Hematopoietic multipotent progenitor cell treated with erythropoietin and hydrocortisone succinate and interleukin-3 and kit ligand, for 15 days (in vitro differentiated cells): ENCODE results near the gene LIM2.

Source experiments
- DNase-seq: peaks from one replicate; pipeline ENCODE4 v3.0.0-alpha.2; 2015; ENCODE audit warnings: low spot score

Gene LIM2

DNA sequence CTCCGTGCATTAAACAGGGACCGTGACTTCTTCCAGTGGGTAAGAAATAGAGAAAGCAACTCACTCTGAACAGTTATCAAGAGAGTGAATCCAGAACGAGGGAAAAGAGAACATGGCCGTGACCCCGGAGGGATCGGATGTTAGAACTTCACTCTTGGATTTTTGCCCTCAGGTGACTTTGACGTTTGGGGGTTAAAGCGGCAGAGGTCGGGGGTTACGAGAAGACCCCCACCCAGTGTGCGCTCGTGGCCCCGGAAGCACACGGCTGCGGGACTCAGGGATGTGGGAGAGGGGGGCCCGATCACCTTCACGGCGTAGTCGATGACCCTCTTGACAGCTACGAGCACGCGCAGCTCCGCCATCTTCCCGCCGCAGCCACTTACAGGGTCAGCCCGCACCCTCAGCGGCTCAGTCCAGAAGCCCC, 21.8 kb downstream of the LIM2 start, which contains the start of gene ETFB:
TSS of gene ETFB (minus strand) at position 424 of the 424 bp plus-strand sequence. CDS start at position 362, 62 bp downstream.
- peak; percentile 34 for DNase-seq

DNA sequence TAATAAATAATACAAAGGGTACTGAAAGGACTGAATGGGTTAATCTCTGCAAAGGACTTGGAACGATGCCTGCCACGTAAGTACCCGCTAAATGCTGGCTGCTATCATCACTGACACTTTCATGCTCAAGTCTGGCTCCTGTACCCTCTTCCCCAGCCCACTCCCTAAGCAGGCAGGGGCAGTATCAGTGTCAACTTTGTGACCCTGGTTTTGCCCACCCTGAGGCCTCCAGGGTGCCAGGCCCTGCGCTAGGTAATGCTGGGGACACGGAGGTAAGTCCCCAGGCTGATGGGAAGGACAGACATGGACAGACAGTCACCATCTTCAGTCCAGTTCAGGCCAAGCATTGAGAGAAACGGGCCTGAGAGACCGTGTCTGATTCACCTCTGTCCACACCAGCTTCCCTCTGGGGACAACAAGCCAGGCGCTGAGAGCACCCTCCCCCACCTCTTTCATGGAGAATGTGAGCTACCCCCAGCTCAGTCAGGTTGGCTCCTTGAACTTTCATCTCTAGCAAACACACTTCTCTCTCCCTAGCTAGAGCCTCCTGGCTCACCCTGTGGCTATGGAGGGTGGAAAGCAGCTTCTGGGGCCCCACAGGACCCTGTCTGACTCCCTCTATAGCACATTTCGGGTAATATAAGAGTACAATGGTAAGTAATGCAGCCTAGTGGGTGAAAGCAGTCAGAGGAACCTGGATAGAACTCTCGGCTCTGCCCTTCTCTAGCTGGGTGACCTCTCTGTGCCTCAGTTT, 22.4 kb downstream of the LIM2 start:
- DNase-seq, result peak; percentile 34

DNA sequence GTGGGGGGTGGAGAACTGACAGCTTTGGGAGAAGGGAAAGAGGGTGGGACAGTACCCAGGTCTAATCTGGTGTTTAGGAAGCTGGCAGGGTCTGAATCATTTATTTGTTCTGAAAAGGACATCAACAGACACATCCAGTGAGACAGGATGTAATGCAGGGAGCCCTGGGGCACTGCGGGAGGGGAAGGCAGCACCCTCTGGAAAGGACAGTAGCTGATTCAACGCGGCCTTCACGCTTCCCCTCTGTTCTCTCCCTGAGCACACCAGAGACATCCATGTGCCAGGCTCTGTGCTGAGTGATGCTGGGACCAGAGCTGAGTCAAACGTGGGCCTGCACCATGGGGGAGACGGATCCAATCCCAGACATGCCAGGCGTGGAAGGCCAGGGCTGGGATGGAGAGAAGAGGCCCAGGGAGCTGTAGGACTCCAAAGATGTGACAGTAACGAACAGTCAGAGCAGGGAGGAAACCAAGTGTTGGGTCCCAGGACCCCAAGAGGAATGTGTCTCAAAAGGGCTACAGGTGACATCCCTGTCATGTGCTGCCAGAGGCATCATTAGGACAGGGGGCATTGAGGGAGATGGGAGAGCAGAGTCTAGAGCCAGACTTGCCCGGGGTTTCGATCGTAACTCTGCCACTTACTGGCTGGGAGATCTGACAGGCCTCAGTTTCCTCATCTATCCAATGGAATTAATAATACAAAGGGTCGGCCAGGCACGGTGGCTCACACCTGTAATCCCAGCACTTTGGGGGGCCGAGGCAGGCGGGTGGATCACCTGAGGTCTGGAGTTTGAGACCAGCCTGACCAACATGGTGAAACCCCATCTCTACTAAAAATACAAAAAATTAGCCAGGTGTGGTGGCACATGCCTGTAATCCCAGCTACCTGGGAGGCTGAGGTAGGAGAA, 23.3 kb downstream of the LIM2 start:
- no peak for DNase-seq

DNA sequence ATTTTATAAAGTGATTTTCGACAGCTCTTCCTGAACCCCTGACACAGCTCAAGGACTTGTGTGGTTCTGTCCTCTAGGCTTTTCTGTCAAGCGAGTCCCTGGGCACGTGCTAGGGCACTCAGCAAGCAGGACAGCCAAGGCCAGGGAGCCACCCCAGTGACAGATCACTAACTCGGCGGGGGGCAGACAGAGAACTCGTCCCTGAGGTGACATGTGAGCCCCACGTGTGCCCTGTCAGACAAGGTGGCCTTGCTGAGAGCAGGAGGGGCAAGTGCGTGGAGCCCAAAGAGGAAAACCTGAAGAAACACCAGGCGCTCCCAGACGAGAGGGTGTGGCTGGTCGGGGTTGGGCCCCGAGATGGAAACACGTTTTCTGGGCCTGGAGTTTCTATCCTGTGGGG, 26.5 kb downstream of the LIM2 start:
- no peak for DNase-seq

DNA sequence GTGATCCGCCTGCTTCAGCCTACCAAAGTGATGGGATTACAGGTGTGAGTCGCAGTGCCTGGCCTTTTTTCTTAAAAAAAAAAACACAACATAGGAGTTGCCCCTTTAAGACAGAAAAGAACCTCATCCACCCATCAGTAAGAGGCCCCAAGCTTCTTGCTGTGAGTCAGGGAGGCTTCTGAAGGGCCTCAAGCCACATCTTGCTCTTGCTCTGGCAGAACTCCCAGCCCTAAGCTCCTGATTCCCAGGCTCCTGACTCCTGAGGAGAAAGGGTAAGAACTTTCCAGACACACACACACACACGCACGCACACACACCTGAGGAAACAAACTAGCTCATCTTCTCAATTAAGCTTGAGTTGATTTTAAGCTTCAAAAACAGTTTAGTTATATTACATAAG, 28.5 kb downstream of the LIM2 start:
- no peak for DNase-seq

DNA sequence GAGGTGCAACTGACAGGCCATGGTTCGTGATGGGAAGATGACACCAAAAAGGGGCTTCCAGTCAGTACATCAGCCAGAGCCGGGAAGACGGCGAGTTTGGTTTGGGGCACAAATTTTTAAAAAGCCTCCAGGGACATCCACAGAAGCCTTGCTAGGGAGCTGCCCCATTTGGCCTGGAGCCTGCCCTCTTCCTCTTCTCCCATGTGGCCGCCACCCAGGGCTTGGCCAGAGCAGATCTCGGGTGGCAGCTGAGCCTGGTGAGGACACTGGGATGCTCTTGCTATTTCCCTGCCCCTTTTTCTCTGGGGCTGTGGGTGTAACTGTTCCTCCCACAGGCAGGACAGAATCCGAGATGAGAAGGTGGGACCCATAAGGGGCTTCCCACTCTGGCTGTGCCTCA, 29.8 kb downstream of the LIM2 start:
- no peak for DNase-seq

DNA sequence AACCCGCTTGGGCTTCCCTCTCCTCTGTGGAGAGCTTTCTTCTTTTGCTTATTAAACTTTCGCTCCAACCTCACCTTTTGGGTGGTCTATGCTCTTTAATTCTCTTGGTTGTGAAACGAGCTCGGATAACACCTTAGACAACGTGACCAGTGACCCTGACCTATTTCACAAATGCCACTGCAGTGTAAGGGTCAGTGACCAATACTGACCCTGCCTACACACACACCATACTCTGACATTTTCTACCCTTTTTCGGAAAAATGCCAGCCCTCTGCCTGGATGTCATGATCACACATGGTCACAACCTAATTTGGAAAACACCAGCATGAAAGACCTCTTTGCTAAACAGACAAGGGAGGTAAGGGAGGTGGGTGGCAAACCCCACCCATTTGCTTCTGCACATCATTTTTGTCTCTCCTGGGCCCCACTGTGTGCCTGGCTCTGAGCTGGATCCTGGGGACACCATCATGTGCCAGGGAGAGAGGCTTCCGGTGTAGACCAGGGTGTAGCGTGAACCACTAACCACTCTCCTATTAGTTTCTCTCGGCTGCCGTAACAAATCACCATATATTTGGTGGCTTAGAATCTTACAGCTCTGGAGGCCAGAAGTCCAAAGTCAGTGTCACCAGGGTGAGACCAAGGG, 31.5 kb downstream of the LIM2 start:
- DNase-seq, result no peak

DNA sequence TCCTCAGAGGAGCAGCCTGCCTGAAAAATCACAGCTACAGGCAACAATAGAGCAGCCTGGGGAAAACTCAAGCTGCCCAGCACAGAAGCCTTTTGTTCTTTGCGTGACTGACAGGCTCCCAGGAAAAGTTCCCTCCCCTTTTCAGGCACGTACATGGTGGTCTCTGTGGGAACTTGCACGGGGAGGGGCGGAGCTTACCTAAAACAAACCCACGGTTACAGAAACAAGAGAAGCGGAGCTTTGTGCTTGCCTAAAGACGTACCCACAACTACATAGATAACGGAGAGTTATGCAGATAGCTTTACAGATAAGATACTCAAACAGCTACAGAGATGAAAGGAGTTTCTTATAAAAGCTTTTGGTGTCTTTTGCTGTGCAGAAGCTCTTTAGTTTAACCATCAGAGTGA, 33.0 kb downstream of the LIM2 start:
- no peak for DNase-seq

DNA sequence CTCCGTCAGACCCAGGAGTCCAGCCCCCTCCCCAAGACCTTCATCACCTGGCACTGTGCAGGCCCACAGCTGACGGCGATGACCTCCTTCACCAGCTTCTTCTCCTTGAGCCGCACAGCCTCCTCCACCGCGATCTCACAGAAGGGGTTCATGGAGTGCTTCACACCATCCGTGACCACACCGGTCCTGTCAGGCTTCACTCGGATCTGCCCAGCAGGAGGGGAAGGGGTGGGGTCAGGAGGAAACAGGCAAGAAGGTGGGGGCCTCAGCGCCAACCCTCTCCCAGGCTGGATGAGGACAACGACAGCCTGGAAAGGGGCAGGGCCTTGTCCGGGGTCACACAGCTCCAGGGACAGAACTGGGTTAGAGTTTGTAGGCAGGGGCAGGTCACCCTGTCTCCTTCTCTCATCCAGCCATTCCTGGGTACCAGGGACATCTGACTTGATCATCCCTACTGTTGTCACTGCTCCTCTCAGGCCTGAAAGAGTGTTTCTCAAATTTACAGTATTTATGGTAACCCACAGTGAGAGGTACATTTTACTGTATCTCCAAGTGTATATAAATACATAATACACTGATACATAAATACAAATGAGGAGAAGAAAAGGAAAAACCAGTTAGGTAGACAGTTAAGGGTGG, 33.6 kb downstream of the LIM2 start:
- no peak for DNase-seq

DNA sequence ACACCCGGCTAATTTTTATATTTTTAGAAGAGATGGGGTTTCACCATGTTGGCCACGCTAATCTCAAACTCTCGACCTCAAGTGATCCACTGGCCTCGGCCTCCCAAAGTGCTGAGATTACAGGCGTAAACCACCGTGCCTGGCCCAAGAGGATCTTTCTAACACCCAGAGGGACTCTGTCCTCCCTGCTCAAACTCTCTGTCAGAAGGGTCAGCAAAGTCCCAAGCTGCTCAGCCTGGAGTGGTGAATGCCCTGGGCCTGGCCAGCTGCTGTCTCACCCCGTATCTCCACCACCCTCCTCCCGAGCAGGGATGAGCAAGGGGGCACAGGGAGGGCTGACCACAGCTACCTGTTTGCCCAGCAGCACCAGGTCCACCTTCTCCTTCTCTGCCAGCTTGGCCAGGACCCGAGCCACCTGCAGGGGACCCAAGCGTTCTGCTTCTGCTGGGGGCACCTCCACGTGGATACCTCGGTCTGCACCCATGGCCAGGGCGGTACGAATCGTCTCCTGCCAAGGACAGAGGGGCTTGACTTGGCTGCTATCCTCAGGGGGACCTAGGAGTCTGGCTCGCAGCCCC, 34.9 kb downstream of the LIM2 start:
- no peak for DNase-seq

DNA sequence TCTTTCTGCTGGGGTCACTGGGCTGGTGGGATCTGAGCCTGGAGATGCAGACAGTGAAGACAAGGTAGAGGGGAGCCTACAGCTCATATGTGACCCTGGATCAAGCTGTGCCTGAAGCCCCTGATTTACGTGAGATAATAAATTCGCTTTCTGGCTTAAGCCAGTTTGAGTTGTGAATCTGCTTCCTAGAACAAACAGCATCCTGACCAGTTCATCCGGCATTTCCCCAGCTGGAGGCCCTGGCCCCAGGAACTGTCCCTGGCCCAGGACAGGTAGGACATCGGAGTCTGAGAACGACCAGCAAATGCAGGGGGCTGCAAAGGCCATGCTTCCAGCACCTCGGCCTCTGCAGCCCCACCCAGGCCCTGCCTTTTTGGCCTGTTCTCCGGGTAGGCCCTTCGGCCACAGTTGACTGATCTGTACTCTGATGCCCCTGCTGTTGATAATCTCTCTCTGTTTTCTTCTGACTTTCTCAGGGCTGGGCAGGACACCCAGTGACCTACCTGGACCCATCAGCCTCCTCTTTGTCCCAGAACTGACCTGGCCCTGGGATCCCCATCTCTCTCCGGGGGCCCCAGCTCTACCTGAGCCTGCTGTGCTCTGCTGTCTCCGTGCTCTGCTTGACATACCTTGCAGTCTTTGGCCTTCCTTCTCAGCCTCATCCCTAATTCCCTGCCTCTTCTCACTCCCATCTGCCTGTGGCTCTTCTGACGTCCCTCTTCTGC, 36.3 kb downstream of the LIM2 start:
- no peak for DNase-seq

DNA sequence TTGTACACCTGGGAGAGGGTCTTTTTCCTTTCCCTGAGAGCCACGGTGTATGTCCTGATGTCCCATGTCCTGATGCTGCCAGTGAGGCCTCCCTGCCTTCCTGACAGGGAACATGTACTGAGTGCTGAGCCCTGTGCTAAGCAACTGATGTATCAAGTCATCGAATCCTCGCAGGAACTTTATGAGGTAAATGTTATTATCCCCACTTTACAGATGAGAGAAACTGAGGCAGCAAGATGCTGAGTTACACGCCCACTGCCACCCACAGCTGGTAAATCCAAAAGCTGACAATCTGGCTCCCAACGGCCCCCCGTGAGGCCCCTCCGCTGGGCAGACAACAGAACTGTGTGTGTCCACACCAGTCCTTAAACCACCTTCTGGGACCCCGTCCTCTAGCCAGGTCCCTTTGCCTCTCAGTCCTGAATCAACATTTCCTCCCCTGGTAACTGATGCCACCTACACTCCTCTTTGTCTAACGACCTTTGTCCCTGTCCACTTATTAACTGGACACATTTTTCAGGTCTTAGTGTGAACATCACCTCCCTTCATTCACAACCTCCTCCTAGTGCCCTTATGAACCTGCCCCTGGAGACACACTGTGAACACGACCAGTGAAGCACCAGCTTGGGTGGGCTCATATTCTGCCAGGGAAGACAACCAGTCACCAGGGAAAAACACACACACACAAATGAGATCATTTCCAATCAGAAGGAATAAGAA, 40.4 kb downstream of the LIM2 start:
- DNase-seq, result no peak

DNA sequence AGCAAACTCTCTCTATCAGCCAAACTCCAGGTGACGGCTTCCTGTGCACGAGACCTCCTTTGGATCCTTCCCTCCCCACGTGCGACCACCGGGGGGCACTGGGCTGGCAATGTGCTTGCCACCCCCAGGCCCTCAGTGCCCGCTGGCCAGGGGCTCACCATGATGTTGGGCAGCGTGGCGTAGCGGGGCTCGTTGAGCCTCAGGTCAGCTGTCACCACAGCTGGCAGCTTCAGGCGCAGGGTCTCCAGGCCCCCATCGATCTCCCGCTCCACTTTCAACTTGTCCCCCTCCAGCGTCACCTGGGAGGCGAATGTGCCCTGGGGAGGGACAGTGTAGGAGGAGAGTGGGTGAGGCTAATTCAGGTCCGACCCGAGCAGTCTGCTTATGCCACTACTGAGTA, 41.0 kb downstream of the LIM2 start:
- no peak for DNase-seq

DNA sequence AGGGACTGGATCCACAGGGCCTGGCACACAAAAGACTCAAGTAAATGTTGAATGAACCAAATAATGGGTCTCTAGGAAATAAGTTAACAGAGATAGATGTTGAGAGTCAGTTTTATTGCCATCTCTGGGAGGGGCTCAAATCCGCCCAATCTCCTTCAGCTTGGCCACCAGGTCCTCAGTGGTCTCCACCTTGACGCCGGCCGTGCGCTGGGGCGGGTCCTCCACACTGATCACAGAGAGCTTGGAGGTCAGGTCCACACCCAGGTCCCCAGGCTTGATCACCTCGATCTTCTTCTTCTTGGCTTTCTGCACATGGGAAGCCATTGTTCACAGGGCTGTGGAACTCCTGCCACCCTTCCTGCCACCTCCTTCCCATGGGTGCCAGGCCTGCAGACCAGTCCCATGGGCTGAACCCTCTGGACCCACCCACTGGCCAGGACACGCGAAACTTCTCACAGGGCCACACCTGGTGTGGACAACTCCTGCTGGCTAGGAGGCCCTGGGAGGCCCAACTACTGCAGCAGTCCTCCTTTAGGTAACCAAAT, 42.6 kb downstream of the LIM2 start:
- DNase-seq, result no peak

DNA sequence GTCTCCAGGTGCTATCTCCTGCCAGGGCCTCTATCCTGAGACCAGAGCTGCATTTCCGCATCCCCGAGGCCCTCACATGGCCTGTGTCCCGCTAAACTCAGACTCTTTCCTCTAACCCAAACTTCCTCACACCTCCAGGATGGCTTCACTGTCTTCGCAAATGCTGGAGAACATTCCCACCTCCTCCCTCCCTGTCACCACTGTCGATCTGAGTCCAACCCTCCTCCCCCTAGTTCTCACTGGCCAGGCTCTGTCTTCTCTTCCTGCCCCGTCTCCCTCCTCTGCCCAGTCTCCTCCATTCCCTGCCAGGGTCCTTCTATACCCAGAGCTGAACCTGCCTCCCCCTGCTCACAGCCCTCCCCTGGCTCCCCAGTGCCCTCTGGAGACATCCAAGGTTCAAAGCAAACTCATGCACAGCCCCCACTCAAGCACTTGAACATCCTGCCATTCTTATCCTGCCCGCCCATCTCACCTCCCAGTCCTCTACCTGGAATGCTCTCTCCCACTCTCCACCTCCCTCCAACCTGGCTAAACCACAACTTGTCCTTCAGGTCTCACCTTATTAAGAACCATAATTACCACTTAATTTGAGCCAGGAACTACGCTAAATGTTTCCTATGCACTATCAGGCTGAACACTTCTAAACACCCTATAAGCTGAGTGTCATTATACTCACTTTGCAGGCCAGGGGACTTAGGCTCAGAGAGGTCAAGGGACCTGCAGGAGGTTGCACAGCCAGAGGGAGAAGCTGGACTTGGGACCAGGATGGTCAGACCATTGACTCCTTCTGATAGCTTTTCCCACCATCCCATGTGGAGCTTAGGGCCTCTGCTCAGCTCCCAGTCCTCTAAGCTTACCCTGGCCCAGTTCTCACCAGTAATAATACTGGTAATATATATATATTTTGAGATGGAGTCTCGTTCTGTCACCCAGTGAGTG, 44.9 kb downstream of the LIM2 start:
- DNase-seq, result no peak

DNA sequence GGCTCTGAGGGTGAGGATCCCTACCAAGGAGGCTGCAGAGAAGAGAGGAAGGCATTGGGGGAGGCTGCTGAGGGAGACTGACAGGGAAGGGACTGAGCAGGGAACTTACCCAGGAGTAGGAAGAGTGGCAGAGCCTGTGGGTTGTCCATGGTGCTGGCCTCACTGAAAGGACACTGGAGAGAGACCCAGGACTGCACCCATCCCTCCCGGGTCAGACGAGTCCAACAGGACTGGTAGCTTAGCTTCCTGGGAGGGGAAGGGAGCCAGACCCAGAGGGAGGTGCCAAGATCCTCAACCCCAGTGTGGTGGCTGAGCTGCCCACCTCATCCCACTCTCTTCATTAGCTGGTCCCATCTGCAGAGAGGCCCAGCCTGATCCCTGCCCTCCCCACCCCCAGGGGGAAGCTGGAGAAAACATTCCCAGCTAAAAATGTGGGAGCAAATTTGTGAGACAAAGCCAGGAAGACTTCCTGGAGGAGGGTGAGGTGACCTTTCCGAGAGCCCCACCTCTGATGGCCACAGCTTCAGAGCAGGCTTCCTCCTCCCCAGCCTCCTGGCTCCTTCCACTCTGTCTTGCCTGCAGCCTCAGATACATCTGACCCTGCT, 45.7 kb downstream of the LIM2 start, which contains the start of gene VSIG10L:
TSS of gene VSIG10L (minus strand) at position 164 of the 605 bp plus-strand sequence. CDS start at position 149, 15 bp downstream.
- no peak for DNase-seq

DNA sequence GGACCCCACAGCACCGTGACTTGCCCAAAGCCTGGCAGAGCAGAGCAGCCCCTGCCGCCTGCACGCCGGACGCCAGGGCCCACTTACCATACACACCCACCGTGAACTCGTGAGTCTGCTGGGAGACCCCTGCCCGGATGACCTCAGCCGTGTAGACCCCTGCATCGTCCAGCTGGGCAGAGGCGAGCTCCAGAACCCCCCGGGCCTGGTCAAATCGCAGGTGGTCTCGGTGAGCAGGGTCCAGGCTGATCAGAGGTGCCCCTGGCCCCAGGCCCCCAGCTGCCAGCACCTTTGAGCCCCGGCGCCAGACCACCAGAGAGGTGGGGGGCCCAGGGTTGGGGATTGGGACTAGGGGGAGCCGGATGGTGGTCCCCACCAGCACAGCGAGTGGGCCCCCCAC, 46.7 kb downstream of the LIM2 start:
- no peak for DNase-seq
